Hematopoietic multipotent progenitor cell treated with erythropoietin and hydrocortisone succinate and interleukin-3 and kit ligand, for 17 days (in vitro differentiated cells): Measurements from ENCODE around the gene KCNA2.

ENCODE experiments used
- DNase-seq: peaks from one replicate; pipeline ENCODE4 v3.0.0-alpha.2; 2015; ENCODE audit warnings: low spot score

The KCNA2 gene

DNA sequence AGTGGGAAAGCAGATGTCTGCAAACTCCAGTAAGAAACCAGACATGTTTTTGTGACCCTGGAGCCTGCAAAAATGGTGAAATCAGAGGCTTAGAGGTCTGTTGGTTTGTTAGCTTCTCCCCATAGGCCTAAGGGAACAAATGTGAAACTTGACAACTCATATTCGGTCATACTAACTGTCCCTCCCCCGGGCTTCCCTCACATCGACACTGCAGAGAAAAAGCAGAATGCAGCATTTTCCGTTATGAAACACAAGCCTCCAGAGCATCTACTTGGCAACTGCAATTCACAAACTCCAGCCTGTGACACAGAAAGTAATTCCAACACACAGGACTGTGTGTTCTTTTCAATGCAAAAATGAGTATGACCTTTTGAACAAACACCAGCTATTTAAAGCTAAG is 3.7 kb downstream of the KCNA2 start:
- DNase-seq = no peak

DNA sequence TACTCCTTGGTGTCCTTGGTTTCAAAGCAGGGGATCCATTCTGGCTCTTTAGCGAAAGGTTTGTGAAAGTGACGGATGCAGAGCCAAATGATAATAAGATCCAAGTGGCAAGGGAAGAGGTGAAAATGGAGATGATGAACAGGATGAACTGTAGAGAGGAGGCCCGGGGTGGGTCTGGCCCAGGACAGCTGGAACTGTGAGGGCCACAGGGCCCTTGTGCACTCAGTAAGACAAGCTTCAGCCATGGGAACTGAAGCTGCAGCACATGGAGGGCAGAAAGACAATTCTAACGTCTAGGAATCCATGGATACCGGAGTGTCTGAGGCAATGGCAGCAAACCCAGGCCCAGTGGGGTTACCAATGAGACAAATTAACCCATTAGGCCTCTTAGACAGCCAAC is 4.8 kb downstream of the KCNA2 start:
- no peak for DNase-seq

DNA sequence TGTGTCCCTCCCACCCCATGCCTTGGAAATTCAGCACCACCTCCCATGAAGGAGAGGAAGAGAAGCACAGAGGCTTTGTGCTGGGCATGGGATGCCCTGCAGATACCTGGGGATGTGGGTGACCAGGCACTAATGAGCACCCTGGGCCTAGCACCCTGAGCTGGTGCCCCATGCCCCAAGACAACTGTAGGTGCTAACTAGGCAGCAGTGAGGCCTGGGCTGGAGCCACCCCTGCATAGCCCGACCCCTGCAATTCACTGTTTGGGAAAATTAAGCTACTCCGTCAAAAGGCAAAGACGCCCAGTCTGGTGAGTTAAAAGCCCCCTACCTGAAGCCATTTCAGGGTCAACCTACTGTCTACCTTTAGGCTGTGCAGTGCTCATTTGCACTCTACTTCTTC is 5.4 kb downstream of the KCNA2 start:
- DNase-seq = no peak

GRCh38 chr1:110597966-110598365 is 8.2 kb downstream of the KCNA2 start:
- DNase-seq = no peak

DNA sequence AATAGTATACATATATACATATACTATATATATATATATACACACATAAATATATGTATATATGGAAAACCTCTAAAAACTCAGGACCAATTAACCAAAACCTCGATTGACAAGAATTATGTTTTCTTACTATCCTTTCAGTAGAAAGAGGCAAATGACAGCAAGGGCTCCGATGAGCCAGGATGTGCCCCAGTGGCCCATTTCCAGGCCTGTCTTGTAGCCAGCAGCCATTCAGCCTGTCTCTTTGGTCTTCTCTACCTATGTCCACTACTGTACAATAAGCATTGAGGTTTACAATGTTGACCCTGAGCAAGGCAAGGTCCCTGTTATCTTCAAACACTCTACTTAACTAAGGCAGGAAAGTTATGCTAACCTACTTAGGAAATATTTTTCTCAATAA is 9.8 kb downstream of the KCNA2 start:
- DNase-seq = no peak

DNA sequence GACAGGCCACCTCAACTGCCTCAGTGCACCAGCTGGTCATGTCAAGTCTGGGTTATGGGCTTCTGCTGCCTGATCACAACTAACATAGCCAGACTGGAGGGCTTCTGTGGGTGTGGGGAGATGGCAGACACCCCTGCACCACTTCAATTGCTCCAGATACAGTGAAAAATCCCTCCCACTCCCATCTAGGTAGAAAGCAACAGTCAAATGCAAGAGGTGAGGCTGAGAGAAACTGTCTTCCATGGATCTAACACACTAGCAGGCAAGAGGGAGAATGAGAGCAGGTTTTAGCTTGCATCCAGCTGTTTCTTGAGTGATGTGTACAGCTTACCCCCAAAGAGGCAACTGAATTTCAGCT is 10.8 kb downstream of the KCNA2 start:
- DNase-seq = no peak

DNA sequence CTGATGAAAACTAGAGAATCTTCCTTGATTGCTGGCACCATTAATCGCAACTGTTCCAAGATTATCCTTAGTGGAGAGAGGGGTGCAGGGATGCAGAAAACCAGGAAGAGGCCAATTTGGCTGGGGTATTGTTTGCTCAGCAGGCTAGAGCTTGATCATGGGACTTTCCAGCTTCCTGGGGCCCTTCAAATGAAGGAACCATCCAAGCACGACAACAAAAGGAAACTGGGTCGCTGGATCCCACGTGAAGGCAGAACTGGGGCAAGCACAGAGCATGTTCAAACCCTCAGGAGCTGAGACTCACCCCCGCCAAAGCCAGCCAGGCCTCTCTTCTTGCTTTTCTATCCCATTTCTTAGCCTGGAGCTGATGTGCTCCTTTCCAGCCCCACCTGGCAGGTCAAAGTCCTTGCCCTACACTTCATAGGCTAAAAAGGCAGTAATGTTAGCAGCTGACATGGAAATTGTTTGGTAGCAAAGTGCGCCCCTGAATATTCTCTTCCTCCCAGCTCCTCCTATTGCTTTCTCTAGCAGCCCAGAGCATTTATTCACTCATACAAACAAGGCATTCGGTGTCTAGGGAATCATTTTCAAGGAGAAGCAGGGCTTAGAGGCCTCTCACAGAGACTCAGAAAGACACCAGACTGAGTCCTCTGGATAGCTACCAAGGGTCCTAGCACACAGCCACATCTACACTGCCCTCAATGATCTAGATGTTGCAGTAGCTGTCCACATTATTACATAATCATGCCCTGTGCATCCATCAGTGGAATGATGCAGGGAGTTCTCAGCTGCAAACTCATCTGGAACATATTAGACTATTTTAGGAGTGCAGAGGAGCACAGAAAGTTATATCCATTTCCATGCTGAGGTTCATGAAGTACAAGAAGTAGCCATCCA is 11.5 kb downstream of the KCNA2 start:
- DNase-seq = no peak

GRCh38 chr1:110593902-110594301 is 12.3 kb downstream of the KCNA2 start:
- DNase-seq = no peak

GRCh38 chr1:110591956-110592355 is 14.2 kb downstream of the KCNA2 start:
- no peak for DNase-seq

DNA sequence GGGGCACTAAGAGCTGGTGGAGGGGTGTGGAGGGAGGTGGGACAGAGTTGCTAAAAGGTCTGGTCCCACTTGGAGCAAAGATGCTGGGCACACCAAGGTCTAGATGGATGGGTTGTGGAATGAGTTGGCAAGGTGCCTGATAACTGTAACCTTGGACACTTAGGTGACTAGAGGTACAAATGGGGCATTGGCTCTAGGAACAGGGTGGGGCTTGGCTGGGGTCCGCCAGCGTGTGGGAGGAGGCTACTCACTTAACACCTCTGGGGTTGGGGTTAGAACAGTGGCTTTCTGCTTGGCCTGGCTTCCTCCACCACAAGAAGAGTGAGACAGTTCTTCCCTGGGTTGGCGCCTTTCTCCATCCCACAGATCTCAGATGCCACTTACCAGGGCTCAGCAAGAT is 17.2 kb downstream of the KCNA2 start:
- no peak for DNase-seq

GRCh38 chr1:110588486-110588885 is 17.7 kb downstream of the KCNA2 start:
- DNase-seq = no peak

DNA sequence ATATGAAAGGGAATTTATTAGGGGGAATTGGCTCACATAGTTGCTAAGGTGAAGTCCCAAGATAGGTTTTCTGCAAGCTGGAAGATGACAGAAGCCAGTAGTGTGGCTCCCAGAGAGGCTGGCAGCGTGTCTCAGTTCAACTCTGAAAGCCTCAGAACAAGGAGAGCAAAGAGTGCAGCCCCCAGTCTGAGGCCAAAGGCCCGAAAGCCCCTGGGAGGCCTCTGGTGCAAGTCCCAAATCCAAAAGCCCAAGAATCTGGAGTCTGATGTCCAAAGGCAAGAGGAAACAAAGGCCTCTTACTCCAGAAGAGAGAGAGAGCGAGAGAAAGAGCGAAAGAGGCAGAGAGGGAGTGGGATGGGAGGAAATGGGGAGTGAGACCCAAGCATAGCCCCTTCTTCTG is 18.3 kb downstream of the KCNA2 start:
- DNase-seq = no peak

DNA sequence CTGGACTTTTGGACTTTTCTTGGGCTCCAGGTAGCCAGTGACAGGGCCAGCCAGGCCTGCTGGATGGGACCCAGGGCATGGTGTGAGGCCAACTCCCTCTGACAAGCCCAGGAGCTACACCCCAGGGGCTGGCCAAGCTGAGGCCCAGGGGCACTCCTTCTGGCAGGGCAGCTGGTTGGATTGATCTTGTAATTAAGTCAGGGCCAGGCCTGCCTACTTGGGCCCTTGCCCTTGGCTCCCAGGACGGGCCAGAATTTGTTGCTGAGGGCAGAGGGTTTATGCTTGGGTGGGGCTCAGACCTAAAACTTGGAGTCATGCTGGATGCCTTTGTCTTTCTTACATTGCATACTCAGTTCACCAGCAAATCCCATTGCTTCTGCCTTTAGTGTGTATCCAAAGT is 20.7 kb downstream of the KCNA2 start:
- DNase-seq = no peak

DNA sequence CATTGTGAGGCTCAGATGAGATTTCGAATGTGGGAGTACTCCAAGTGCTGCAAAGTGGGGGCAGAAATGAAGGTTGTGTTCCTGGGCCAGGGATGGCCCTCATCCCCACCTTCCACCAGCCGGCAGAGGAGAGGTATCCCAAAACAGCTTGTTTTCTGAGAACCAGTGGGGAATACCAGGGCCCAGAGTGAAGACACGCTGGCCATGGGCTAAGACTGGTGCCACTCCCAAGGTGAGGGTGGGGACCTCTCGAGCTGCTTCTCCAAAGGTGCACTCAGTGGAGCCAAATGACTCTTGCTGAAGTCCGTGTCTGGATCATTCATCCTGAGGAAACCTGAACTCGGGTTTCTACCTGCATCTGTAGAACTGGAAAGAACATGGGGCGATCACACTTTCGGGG is 22.1 kb downstream of the KCNA2 start:
- DNase-seq = no peak

DNA sequence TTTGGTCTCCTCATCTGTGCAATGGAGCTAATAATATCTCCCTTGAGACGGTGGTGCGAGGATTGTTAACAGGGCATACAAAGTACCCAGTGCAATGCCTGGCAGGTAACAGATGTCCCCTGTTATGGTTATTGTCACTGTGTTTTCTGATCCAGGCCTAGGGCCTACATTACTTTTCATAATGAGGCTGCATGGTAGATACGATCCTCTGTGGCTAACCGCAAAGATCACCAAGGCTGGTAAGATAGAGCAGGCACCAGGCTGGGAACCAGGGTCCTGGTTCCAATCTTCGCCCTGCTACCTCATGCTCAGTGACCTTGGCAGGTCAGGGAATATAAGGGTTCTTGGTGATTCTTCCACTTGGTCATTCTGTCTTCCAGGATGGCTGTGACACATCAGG is 22.7 kb downstream of the KCNA2 start:
- no peak for DNase-seq

DNA sequence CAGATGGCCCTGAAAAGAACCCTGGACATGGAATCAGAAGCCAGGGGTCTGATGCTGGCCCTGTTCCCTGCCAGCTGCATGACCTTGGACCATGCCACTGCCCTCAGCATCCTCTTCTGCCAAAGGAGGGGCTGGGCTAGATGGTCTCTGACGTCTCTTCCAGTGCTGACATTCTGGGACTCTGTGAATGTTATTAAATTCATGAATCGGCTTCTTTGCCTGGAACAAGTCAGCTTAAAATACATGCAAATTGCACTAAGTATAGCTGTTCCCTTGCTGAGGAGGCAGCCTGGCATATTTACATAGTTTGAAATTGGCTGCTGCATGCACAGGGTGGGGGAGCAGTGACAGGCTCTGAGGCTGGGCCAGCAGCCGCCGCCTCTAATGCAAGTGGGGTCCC is 23.8 kb downstream of the KCNA2 start:
- DNase-seq = no peak

- DNase-seq = no peak
These were observed 24.4 kb downstream of the KCNA2 start for GRCh38 chr1:110581682-110582145.

GRCh38 chr1:110580244-110580643 is 25.9 kb downstream of the KCNA2 start:
- no peak for DNase-seq

GRCh38 chr1:110579460-110579859 is 26.7 kb downstream of the KCNA2 start:
- no peak for DNase-seq

- no peak for DNase-seq
These were observed 29.7 kb downstream of the KCNA2 start for GRCh38 chr1:110576441-110576840.

DNA sequence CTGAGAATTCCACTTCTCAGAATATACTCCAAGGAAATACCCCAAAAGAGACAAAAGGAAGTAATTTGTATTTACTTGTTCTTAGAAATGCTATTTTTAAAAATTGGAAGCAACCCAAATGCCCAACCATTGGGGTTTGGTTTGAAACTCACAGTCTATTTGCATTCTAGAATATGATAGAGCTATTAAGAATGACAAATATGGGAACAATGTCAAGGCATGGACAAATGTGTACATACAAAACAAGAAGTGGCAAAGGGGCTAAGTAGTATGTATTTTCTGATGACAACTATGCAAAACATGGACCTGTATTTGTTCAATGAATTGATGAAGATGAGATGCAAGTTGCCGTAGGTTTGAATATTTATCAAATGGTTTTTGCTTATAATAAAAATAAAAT is 32.8 kb downstream of the KCNA2 start:
- DNase-seq = no peak

DNA sequence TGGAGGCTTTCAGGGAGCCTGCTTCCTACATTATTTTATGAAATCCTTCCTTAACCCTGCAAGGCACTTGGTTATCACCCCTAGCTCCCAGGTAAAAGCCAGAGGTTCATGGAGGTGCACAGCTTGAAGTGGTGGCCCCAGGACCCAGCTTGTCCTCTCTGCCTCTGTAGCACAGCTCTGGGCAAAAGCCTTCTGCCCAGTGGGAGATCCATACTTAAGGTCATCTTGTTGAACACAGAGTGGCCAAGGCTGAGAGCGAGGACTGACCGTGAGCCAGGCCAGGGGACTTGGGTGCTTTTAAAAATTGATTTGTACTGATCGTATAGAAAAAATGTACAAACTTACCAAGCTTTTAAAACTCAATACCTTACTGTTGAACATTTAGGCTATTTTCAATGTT is 33.4 kb downstream of the KCNA2 start:
- DNase-seq = no peak

GRCh38 chr1:110570901-110571300 is 35.3 kb downstream of the KCNA2 start:
- no peak for DNase-seq

DNA sequence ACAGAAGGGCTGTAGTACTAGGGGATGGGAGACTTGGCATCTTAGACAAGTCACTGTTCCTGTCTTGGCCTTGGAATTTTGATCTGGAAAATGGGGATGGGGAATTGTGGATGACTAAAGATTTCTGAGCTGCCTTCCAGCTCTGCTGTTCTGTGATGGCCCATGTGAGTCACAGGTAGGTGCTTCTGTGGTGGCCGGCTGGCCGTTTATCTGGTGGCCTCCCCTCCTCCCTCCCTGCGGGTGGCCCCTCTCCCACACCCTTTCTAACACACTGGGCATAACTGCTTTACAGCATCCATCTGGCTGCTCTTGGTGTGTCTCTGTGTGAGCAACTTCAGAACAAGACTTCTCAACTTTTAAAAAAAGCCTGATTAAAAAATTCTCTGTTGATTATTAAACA is 35.9 kb downstream of the KCNA2 start:
- no peak for DNase-seq
